Measurements from ENCODE around the gene CNIH1.
"Not testable (repeated sequence)": the region's sequence is repeated elsewhere in the genome, so short reads cannot be mapped to it uniquely, and the experiment has no call there.

CNIH1 gene

DNA sequence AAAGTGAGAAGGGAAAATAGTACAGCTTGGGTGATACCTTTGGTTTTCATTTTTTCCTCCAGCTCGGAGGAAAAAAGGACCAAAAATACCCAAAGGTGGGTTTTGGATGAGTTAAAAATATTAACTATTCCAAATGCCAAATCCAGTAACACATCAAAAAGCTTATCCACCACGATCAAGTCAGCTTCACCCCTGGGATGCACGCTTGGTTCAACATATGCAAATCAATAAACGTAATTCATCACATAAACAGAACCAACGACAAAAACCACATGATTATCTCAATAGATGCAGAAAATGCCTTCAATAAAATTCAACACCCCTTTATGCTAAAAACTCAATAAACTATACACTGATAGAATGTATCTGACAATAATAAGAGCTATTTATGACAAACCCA, 62.3 kb downstream of the CNIH1 start:
- not testable (repeated sequence) for DNase-seq

DNA sequence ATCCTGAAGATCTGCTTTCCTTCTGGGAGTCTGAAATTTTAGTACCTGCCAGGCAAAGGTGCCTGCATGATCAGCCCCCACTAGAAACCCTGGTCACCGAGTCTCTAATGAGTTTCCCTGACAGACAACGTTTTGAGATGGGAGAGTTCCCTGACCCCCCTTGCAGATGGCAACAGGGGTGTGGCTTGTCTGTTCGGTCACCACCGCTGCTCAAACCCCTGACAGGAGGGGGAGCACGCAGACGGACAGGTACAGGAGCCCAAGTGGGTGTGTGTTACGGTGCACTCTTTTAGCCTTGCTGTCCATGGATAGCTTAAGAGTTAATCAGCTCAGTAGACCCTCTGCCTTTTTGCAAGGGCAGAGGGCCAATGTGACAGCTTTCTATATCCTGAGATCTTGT, 63.7 kb downstream of the CNIH1 start:
- no peak for DNase-seq

DNA sequence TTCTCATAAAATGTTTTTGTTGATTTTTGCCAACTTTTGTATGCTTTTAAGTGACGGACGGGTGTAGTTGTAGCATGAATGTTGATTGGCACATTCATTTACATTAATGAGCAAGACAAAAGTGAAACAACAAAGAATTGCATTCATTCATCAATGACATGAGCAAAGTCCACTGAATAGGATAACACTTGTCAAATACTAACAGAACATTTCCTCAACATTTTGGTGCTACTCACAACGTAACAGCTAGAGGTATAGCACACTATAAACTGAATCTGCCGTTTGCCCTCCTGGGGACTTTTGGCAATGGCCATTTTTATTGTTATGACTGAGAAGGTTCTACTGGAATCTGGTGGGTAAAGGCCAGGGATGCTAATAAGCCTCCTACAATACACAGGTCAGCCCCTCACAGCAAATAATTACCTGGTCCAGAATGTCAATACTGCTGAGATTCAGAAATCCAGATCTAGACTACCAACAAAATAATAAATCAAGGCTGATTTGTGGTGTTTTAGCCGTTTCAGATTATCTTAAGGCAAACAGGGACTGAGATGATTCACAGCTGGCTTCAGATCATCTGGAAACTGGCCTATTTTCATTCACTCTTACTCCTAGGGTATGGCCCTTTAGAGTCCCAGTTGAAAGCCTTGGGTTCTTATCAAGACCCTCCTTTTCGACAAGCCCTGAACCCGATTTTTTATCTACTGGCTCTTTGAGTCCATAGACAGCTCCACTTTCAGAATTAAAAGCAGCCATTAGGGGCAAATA, 66.9 kb downstream of the CNIH1 start:
- no peak for DNase-seq
